GM23248 (cell line): ENCODE results near the gene KSR2. TPM values are rescaled to one million over a fixed set of nuclear protein-coding genes. Genes with fewer than 3 reads are reported as not detected.

Experiments
- DNase-seq: peaks from one replicate; pipeline ENCODE4 v3.0.0-alpha.2; 2015
- H2AFZ ChIP-seq: fragments of 200-600 bp; sonication (generic); 2 replicates; pipeline ENCODE4 v1.6.1; 2016; ENCODE audit warnings: antibody characterized with exemption
- H3F3A ChIP-seq: fragments of 200-600 bp; sonication (generic); 2 replicates; pipeline ENCODE4 v1.6.1; 2016; ENCODE audit warnings: mild to moderate bottlenecking, antibody characterized with exemption, mixed run types; ENCODE audit not compliant: insufficient read depth
- H3K27ac ChIP-seq: fragments of 200-600 bp; sonication (generic); 2 replicates; pipeline ENCODE4 v1.5.1; 2016; ENCODE audit warnings: mild to moderate bottlenecking
- H3K27me3 ChIP-seq: fragments of 200-600 bp; sonication (generic); replicated peaks from 2 replicates; pipeline ENCODE4 v1.6.1; 2016; ENCODE audit warnings: mild to moderate bottlenecking; ENCODE audit not compliant: insufficient read depth
- H3K36me3 ChIP-seq: fragments of 200-600 bp; sonication (generic); 2 replicates; pipeline ENCODE4 v1.6.1; 2016; ENCODE audit warnings: low read depth, mild to moderate bottlenecking
- H3K4me1 ChIP-seq: fragments of 200-600 bp; sonication (generic); 2 replicates; pipeline ENCODE4 v1.6.1; 2016; ENCODE audit warnings: mild to moderate bottlenecking; ENCODE audit not compliant: insufficient read depth
- H3K4me2 ChIP-seq: fragments of 200-600 bp; sonication (generic); one replicate; pipeline ENCODE4 v1.6.1; 2016; ENCODE audit warnings: mild to moderate bottlenecking; ENCODE audit not compliant: unreplicated experiment
- H3K4me3 ChIP-seq: fragments of 200-600 bp; sonication (generic); 2 replicates; pipeline ENCODE4 v1.5.1; 2016; ENCODE audit warnings: mild to moderate bottlenecking
- H3K79me2 ChIP-seq: fragments of 200-600 bp; sonication (generic); 2 replicates; pipeline ENCODE4 v1.6.1; 2016; ENCODE audit warnings: mild to moderate bottlenecking; ENCODE audit not compliant: insufficient read depth
- H3K9ac ChIP-seq: fragments of 200-600 bp; sonication (generic); 2 replicates; pipeline ENCODE4 v1.6.1; 2016; ENCODE audit warnings: mild to moderate bottlenecking
- H3K9me2 ChIP-seq: fragments of 200-600 bp; sonication (generic); 2 replicates; pipeline ENCODE4 v1.6.1; 2016; ENCODE audit warnings: mixed run types, mild to moderate bottlenecking, moderate library complexity; ENCODE audit not compliant: insufficient read depth
- H3K9me3 ChIP-seq: fragments of 200-600 bp; sonication (generic); one replicate; pipeline ENCODE4 v1.6.1; 2017; ENCODE audit warnings: low read depth
- H4K20me1 ChIP-seq: fragments of 200-600 bp; sonication (generic); 2 replicates; pipeline ENCODE4 v1.6.0; 2016; ENCODE audit not compliant: insufficient read depth
- EZH2 ChIP-seq: fragments of 200-600 bp; sonication (generic); IDR thresholded peaks from 2 replicates; pipeline ENCODE4 v1.6.1; 2018; ENCODE audit warnings: antibody characterized with exemption, mild to moderate bottlenecking; ENCODE audit not compliant: insufficient read depth, poor library complexity, severe bottlenecking
- EZH2phosphoT487 ChIP-seq: fragments of 200-600 bp; sonication (generic); IDR thresholded peaks from 2 replicates; pipeline ENCODE4 v1.6.1; 2018; ENCODE audit warnings: antibody characterized with exemption, moderate library complexity, mild to moderate bottlenecking, low read depth; ENCODE audit not compliant: insufficient read depth
- WGBS, 2 experiments: methylation state at CpG; one replicate each; pipeline ENCODE4 v1.1.6; 2015 to 2017; ENCODE audit warnings: low lambda C conversion rate in 2 of 2, low coverage in 1 of 2; ENCODE audit errors: missing lambda C conversion rate in 2 of 2; 5-methylcytosine and 5-hydroxymethylcytosine counted together
- in situ Hi-C: fragments of 300-500 bp; cut with MboI; formaldehyde crosslinking; loops from 2 replicates; pipeline ENCODE4 v1.15.0; 2020
- polyA plus RNA-seq: library from polyadenylated mRNA; unstranded; fragments of >200 nt; fragmentation: Nextera tagmentation; extraction: Ambion mirVana; gene quantifications from 2 replicates; pipeline ENCODE4 v1.2.1, GENCODE V29; 2016
- total RNA-seq: library from RNA; depleted of rRNA; stranded (reverse); fragments of >200 nt; shearing (Covaris generic); gene quantifications from 2 replicates; pipeline ENCODE4 v1.2.3, GENCODE V29; 2014

KSR2 gene
- total and polyA plus RNA-seq, 2 experiments from 2014 or later: not detected

DNA sequence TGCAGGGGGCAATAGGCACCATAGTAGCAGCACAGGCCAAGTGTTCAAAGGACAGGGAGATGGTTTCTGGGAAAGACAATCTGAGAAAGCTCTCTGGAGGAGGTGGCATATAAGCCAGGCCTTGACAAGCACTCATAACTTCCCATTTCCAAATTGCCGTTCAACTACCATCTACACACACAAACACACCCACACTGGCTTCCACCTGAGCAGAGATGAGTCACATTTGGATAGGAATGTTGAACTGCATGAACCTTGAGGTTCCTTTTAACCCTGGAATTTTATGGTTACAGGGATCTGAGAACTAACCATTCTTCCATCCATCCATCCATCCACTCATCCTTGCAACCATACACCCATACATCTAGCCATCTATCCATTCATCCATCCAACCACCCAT lies 86.6 kb downstream of the KSR2 start:
- no peaks in the 10 kb centered on the region for H3K27me3 ChIP-seq
- no peaks in the 10 kb centered on the region for H3K9me2 ChIP-seq
- H3K9me3 ChIP-seq: no peaks in the 10 kb centered on the region
- no peaks in the 10 kb centered on the region for H4K20me1 ChIP-seq
- WGBS, 2 experiments: 71 to 72% methylated on average over 1 of the region's 1 CpG
- H3K79me2 ChIP-seq: no peaks in the 10 kb centered on the region
- no peak overlapping the region for H3K4me3 ChIP-seq
- no peak for DNase-seq
- no peaks in the 10 kb centered on the region for H3F3A ChIP-seq
- H2AFZ ChIP-seq: no peak overlapping the region
- H3K9ac ChIP-seq: no peak overlapping the region
- TF ChIP-seq EZH2 (no peak), EZH2phosphoT487 (no peak)
- no peaks in the 10 kb centered on the region for H3K36me3 ChIP-seq
- in situ Hi-C loops: loop anchor here (25.0 kb wide), 1 partner anchor 255 kb away; the partner anchor contains the start of gene PEBP1
- no peak overlapping the region for H3K27ac ChIP-seq
- no peaks in the 10 kb centered on the region for H3K4me1 ChIP-seq
- no peak overlapping the region for H3K4me2 ChIP-seq

GRCh38 chr12:117881517-117881916 lies 87.3 kb downstream of the KSR2 start:
- no peaks in the 10 kb centered on the region for H3K9me2 ChIP-seq
- no peak overlapping the region for H3K4me3 ChIP-seq
- H3K27ac ChIP-seq: no peak overlapping the region
- H2AFZ ChIP-seq: no peak overlapping the region
- DNase-seq: no peak
- no peaks in the 10 kb centered on the region for H3K79me2 ChIP-seq
- H3K4me1 ChIP-seq: no peaks in the 10 kb centered on the region
- H3K27me3 ChIP-seq: no peaks in the 10 kb centered on the region
- no peaks in the 10 kb centered on the region for H4K20me1 ChIP-seq
- H3K9me3 ChIP-seq: no peaks in the 10 kb centered on the region
- H3K4me2 ChIP-seq: no peak overlapping the region
- no peaks in the 10 kb centered on the region for H3K36me3 ChIP-seq
- H3K9ac ChIP-seq: no peak overlapping the region
- in situ Hi-C loops: loop anchor here (25.0 kb wide), 1 partner anchor 256 kb away; the partner anchor contains the start of gene PEBP1
- no peaks in the 10 kb centered on the region for H3F3A ChIP-seq
- TF ChIP-seq EZH2phosphoT487: no peak
- no peak for TF ChIP-seq EZH2

DNA sequence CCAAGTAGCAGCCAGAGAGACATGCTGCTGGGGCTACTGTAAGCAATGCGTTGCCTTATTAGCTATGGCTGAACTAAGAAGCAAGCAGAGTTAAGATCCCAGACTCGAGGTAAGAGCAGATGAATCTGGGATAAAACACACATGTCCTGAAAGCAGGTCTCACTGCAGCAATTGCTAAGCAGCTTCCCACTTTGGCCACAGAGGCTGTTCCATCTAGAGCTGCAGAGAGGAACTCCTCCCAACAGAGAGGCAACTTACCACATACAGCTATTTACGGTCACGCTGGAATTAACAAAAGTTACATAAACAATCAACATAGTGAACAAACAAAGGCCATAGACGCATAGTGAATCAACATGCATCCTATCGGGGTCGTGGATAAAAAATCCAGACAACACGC lies 90.2 kb downstream of the KSR2 start:
- Histone ChIP-seq H3F3A (no peaks in the 10 kb centered on the region), H3K4me1 (no peaks in the 10 kb centered on the region), H3K4me3 (no peak overlapping the region), H3K9me3 (no peaks in the 10 kb centered on the region), H2AFZ (no peak overlapping the region), H3K79me2 (no peaks in the 10 kb centered on the region), H3K9me2 (no peaks in the 10 kb centered on the region), H3K27me3 (no peaks in the 10 kb centered on the region), H4K20me1 (no peaks in the 10 kb centered on the region), H3K36me3 (no peaks in the 10 kb centered on the region), H3K9ac (no peak overlapping the region), H3K27ac (no peak overlapping the region), H3K4me2 (no peak overlapping the region)
- no peak for DNase-seq
- in situ Hi-C loops: loop anchor here (10.0 to 25.0 kb wide), 2 partner anchors 146 to 259 kb away; partner anchors contain the start of gene PEBP1
- 48 to 51% methylated on average over 8 of the region's 8 CpGs for WGBS, 2 experiments
- TF ChIP-seq EZH2 (no peak), EZH2phosphoT487 (no peak)

DNA sequence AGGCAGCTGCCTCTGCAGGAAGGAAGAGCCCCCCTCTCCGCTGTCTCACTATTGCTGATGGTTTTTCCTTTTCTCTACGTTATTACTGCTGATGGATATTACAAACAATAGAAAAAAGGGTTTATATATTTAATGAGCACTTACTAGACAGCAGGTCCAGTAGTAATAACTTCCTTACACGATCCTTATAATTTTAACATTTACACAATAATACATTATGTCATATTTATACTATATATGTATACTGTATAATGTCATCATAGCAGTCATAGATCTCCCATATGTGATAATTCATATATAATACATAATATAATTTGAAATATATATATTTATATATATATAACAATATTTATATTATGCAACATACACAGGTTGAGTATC lies 92.4 kb downstream of the KSR2 start:
- 0 out of 2 replicates have a peak overlapping the region, but pooled peaks have one; percentile 17 for H2AFZ ChIP-seq
- no peak overlapping the region for H3K27ac ChIP-seq
- H3K9me2 ChIP-seq: no peaks in the 10 kb centered on the region
- in situ Hi-C loops: loop anchor here (10.0 to 25.0 kb wide), 2 partner anchors 148 to 261 kb away; partner anchors contain the start of gene PEBP1
- no peaks in the 10 kb centered on the region for H3K9me3 ChIP-seq
- H3F3A ChIP-seq: no peaks in the 10 kb centered on the region
- H4K20me1 ChIP-seq: no peaks in the 10 kb centered on the region
- WGBS, 2 experiments: 64 to 71% methylated on average over 3 of the region's 3 CpGs
- no peaks in the 10 kb centered on the region for H3K4me1 ChIP-seq
- no peak for TF ChIP-seq EZH2
- no peak for TF ChIP-seq EZH2phosphoT487
- no peak overlapping the region for H3K4me3 ChIP-seq
- no peak for DNase-seq
- H3K9ac ChIP-seq: no peak overlapping the region
- no peaks in the 10 kb centered on the region for H3K36me3 ChIP-seq
- H3K4me2 ChIP-seq: no peak overlapping the region
- no peaks in the 10 kb centered on the region for H3K27me3 ChIP-seq
- no peaks in the 10 kb centered on the region for H3K79me2 ChIP-seq
